Activated B cell treated with CpG ODN at 0.5 μM for 24 hours (primary cell): Measurements from ENCODE around the gene ITIH6. TPM values are rescaled to one million over a fixed set of nuclear protein-coding genes. Genes with fewer than 3 reads are reported as not detected.

Experiments
- ATAC-seq: fragments of 200-7000 bp; cut with Tn5 transposase; one replicate; pipeline ENCODE4 v1.10.0; 2021; ENCODE audit warnings: low read depth, mild to moderate bottlenecking, moderate library complexity
- CTCF ChIA-PET: fragments of 350-600 bp; sonication (Branson Sonifier 250); formaldehyde crosslinking; loops from one replicate; lab custom pipeline; 2021; ENCODE audit warnings: antibody characterized with exemption; lab: Charles Lee
- POLR2A ChIA-PET: fragments of 350-600 bp; sonication (Branson Sonifier 250); formaldehyde crosslinking; loops from one replicate; lab custom pipeline; 2021; ENCODE audit warnings: antibody characterized with exemption; lab: Charles Lee
- DNase-seq: peaks from one replicate; pipeline ENCODE4 v3.0.0; 2022
- H3K27ac Mint-ChIP-seq: one replicate; pipeline ENCODE4 v1.8.0; 2020; ENCODE audit warnings: mixed read lengths
- H3K27me3 Mint-ChIP-seq: one replicate; pipeline ENCODE4 v1.8.0; 2021; ENCODE audit warnings: mixed read lengths
- H3K36me3 Mint-ChIP-seq: one replicate; pipeline ENCODE4 v1.8.0; 2021; ENCODE audit warnings: low read depth, mixed read lengths
- H3K4me1 Mint-ChIP-seq: one replicate; pipeline ENCODE4 v1.8.0; 2021; ENCODE audit warnings: mixed read lengths
- H3K4me3 Mint-ChIP-seq: one replicate; pipeline ENCODE4 v1.8.0; 2020; ENCODE audit warnings: mild to moderate bottlenecking, mixed read lengths
- H3K9me3 Mint-ChIP-seq: one replicate; pipeline ENCODE4 v1.8.0; 2020; ENCODE audit warnings: mixed read lengths
- intact Hi-C: fragments of 100-400 bp; cut with micrococcal nuclease; formaldehyde crosslinking; loops from one replicate; pipeline ENCODE4 v1.15.1; 2024
- total RNA-seq: library from RNA; stranded (reverse); gene quantifications from 2 replicates; pipeline ENCODE4 v1.2.3, GENCODE V29; 2022
- TF ChIP-seq, protein P1 (sequence below): fragments of 200-600 bp; IDR thresholded peaks from one replicate; pipeline ENCODE4 v1.8.0; 2022; ENCODE audit warnings: antibody characterized with exemption, mild to moderate bottlenecking

ITIH6 gene
- total RNA-seq, 1 donor from 2014 or later: not detected

DNA sequence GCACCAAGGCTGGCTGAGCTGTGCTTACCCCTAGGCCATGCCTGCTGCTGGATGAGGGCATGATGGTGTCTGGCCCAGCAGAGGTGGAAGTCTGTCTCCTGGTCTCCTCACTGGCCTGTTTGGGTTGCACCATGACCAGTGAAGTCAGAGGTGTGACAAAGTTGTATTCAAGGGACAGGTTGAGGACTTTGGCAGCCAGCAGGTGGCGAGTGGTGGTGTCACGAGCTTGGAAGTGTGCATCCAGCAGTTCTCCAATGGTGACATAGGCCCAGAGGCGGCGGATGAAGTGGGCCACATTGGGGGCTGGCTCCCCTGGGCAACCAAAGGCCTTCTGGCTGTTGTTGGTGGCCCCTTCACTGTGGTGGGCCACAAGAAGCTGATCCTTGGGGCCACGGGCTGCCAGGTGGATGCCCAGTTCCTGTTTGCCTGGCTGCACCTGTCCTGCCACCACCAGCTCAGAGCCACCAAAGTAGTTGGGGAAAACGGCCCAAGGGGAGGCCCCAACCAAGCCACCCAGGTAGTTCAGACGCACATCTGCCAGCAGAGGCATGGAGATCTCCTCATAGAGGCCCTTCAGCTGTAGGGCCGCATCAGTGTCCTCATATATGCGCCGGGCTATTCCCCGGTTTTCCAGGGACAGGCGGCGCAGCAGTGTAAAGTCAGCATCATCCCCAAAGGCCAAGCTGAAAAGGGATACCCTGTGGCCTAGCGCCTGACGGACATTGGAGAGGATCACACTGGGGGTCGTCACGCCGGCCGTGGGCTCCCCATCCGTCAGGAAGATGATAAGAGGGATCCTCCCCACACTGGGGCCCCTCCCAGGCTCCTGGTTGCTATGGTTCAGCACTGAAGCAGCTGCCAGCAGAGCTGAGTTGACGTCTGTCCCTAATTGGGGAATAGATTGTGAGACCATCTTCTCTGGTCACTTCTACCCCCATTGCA is 39.7 kb downstream of the ITIH6 start:
- Mint-ChIP-seq H3K36me3 (no peaks in the 10 kb centered on the region), H3K27ac (no peak overlapping the region), H3K4me3 (no peak overlapping the region), H3K4me1 (no peaks in the 10 kb centered on the region), H3K9me3 (peaks cover 2% of the 10 kb centered on the region), H3K27me3 (peaks cover 9% of the 10 kb centered on the region)
- CTCF ChIA-PET: no interaction called here
- TF ChIP-seq, protein P1, sequence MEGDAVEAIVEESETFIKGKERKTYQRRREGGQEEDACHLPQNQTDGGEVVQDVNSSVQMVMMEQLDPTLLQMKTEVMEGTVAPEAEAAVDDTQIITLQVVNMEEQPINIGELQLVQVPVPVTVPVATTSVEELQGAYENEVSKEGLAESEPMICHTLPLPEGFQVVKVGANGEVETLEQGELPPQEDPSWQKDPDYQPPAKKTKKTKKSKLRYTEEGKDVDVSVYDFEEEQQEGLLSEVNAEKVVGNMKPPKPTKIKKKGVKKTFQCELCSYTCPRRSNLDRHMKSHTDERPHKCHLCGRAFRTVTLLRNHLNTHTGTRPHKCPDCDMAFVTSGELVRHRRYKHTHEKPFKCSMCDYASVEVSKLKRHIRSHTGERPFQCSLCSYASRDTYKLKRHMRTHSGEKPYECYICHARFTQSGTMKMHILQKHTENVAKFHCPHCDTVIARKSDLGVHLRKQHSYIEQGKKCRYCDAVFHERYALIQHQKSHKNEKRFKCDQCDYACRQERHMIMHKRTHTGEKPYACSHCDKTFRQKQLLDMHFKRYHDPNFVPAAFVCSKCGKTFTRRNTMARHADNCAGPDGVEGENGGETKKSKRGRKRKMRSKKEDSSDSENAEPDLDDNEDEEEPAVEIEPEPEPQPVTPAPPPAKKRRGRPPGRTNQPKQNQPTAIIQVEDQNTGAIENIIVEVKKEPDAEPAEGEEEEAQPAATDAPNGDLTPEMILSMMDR: no peak
- no peak for ATAC-seq
- POLR2A ChIA-PET: no interaction called here
- no peak for DNase-seq
- intact Hi-C loops: no loop called here

DNA sequence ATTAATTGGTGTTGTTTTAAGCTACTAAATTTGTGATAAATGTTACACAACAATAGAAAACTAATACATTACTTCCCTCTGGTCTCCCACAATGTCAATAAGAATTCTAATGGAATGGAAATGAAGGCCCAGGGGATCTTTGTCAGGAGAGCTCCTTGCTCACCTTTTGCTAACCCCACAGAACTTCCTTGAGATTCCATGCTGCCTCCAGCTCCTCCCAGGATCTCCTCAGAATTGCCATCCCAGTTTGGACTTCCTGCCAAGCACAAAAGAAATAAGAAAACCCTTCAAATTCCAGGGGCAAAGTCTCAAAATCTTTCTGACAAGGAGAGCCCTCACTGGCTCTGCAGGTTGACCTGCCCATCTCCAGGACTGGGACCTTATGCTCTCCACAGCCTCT is 43.2 kb downstream of the ITIH6 start:
- TF ChIP-seq, protein P1: no peak
- intact Hi-C loops: no loop called here
- POLR2A ChIA-PET: no interaction called here
- H3K27ac Mint-ChIP-seq: no peak overlapping the region
- DNase-seq: no peak
- no peaks in the 10 kb centered on the region for H3K36me3 Mint-ChIP-seq
- CTCF ChIA-PET: interaction anchor here (0.5 kb wide), 1 partner anchor 508 kb away, joined by 5 read pairs; no protein-coding TSS in a partner anchor
- H3K27me3 Mint-ChIP-seq: peaks cover 9% of the 10 kb centered on the region
- no peaks in the 10 kb centered on the region for H3K4me1 Mint-ChIP-seq
- no peak overlapping the region for H3K4me3 Mint-ChIP-seq
- no peaks in the 10 kb centered on the region for H3K9me3 Mint-ChIP-seq
- ATAC-seq: no peak

DNA sequence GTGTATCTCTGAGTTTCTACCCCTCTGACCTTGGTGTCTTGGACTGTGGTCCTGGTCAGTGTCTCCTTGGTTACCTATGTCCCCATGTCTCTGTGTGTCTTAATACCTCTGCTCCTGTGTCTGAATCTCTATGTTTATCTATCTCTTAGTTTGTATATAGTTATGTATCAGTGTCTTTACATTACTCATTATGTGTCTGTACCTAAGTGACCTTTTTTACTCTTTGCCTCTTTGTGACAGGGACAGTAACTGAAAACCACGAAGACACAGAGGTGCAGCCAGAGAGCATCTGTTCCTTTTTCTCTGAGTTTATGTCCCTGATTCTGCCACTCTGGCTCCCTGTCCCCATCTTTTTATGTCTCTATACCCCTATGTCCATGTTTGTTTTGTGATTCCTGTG is 49.4 kb downstream of the ITIH6 start:
- POLR2A ChIA-PET: no interaction called here
- ATAC-seq (no peak), DNase-seq (no peak)
- no peak overlapping the region for H3K27ac Mint-ChIP-seq
- CTCF ChIA-PET: no interaction called here
- intact Hi-C loops: no loop called here
- no peaks in the 10 kb centered on the region for H3K36me3 Mint-ChIP-seq
- no peaks in the 10 kb centered on the region for H3K9me3 Mint-ChIP-seq
- H3K4me1 Mint-ChIP-seq: no peaks in the 10 kb centered on the region
- TF ChIP-seq, protein P1: no peak
- H3K27me3 Mint-ChIP-seq: peaks cover 5% of the 10 kb centered on the region
- H3K4me3 Mint-ChIP-seq: no peak overlapping the region

DNA sequence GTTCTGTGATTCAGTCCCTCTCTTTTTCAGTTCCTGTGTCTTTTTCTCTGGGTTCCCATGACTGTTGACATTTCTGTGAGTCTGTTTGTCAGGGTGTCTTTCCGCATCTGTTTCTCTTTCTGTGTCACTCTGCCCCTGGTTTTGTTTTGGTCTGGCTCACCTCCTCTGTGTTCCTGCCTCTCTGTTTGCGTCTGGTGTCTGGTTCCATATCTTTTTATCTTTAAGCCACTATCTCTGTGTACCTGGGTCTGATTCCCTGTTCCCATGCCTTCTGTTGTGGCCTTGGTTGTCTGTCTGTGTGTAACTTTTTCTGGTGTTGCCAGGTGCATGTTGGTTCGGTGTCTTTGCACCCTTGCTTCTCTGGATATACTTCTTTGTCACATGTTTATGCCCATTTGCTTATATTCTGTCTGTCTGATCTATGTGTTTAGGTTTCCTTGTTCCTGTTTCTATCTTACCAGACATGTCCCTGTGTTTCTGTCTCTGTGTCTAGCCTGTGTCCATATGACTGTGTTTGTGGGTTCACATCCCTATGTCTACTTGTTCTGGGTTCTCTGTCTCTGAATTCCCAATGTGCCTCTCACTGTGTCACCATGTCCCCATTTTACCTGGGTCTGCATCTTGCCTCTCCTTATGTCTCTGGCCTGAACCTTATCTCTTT is 50.2 kb downstream of the ITIH6 start:
- H3K4me3 Mint-ChIP-seq: no peak overlapping the region
- DNase-seq: no peak
- POLR2A ChIA-PET: no interaction called here
- TF ChIP-seq, protein P1: no peak
- no peak overlapping the region for H3K27ac Mint-ChIP-seq
- peaks cover 2% of the 10 kb centered on the region for H3K27me3 Mint-ChIP-seq
- H3K9me3 Mint-ChIP-seq: no peaks in the 10 kb centered on the region
- H3K36me3 Mint-ChIP-seq: no peaks in the 10 kb centered on the region
- H3K4me1 Mint-ChIP-seq: no peaks in the 10 kb centered on the region
- no peak for ATAC-seq
- CTCF ChIA-PET: no interaction called here
- intact Hi-C loops: no loop called here

DNA sequence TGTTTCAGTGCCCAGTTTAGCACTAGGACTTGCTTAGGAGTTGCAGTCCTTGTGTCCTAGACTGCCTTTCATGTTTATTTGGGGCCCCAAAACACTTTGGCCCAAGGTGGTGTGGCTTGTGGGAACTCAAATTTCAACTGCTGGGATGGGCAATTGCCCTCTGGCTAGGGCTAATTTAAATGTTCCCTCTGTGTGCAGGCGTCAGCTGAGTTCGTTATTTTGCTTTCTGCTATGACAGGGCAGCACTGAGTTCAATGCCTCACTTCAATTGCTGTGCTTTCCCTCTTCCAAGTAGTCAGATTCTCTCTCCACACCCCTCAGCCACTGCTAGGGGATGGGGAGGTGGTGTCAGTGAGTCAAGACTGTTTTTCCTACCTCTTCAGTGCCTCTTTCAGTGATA is 51.1 kb downstream of the ITIH6 start:
- ChIA-PET POLR2A (no interaction called here), CTCF (no interaction called here)
- Mint-ChIP-seq H3K27me3 (peaks cover 2% of the 10 kb centered on the region), H3K36me3 (no peaks in the 10 kb centered on the region), H3K27ac (no peak overlapping the region), H3K4me3 (no peak overlapping the region), H3K9me3 (no peaks in the 10 kb centered on the region), H3K4me1 (no peaks in the 10 kb centered on the region)
- ATAC-seq (no peak), DNase-seq (no peak)
- TF ChIP-seq, protein P1: no peak
- intact Hi-C loops: no loop called here
